Activated T-helper 1 cell treated with anti-CD3 and anti-CD28 coated beads, Interleukin-2, amount 50 U/mL, for 16 hours (primary cell): ENCODE results near the gene SLC38A8.

Experiments
- DNase-seq, 2 donors: peaks; one replicate each; pipeline ENCODE4 v3.0.0-alpha.2; 2020; ENCODE audit warnings: low read depth in 1 of 2, low spot score in 1 of 2

The SLC38A8 gene

GRCh38 chr16:84000989-84001642, 41.5 kb downstream of the SLC38A8 start:
- DNase-seq, result no peak

GRCh38 chr16:83998091-83998490, 44.5 kb downstream of the SLC38A8 start:
- DNase-seq, result no peak

- DNase-seq, result no peak
Measured at GRCh38 chr16:83996481-83997252, 45.9 kb downstream of the SLC38A8 start.

- DNase-seq, result no peak
Measured at GRCh38 chr16:83995754-83996153, 46.8 kb downstream of the SLC38A8 start.

GRCh38 chr16:83994703-83995102, 47.9 kb downstream of the SLC38A8 start:
- DNase-seq, result no peak

- no peak for DNase-seq
Measured at GRCh38 chr16:83994087-83994486, 48.5 kb downstream of the SLC38A8 start.

- DNase-seq, result no peak
Measured at GRCh38 chr16:83992624-83993023, 50.0 kb downstream of the SLC38A8 start.

- no peak for DNase-seq
Measured at GRCh38 chr16:83990492-83990891, 52.1 kb downstream of the SLC38A8 start.

- no peak for DNase-seq
Measured at GRCh38 chr16:83989300-83989699, 53.3 kb downstream of the SLC38A8 start.

- no peak for DNase-seq
Measured at GRCh38 chr16:83983491-83983890, 59.1 kb downstream of the SLC38A8 start.

GRCh38 chr16:83981799-83982198, 60.8 kb downstream of the SLC38A8 start:
- DNase-seq, result no peak

- DNase-seq, result no peak
Measured at GRCh38 chr16:83980794-83981193, 61.8 kb downstream of the SLC38A8 start.

- DNase-seq, result no peak
Measured at GRCh38 chr16:83979441-83979840, 63.2 kb downstream of the SLC38A8 start.

GRCh38 chr16:83978401-83978904, 64.1 kb downstream of the SLC38A8 start:
- no peak for DNase-seq

- DNase-seq, result no peak
Measured at GRCh38 chr16:83977056-83977815, 65.4 kb downstream of the SLC38A8 start.

- DNase-seq, result no peak
Measured at GRCh38 chr16:83975590-83976260, 66.9 kb downstream of the SLC38A8 start.

GRCh38 chr16:83974475-83974874, 68.1 kb downstream of the SLC38A8 start:
- DNase-seq, result no peak

GRCh38 chr16:83973581-83974385, 68.8 kb downstream of the SLC38A8 start:
- DNase-seq, result no peak

GRCh38 chr16:83973077-83973476, 69.5 kb downstream of the SLC38A8 start:
- no peak for DNase-seq

- no peak for DNase-seq
Measured at GRCh38 chr16:83972256-83973008, 70.2 kb downstream of the SLC38A8 start.
